Measurements from ENCODE around the gene SYPL2. TPM values are rescaled to one million over a fixed set of nuclear protein-coding genes. Genes with fewer than 3 reads are reported as not detected.

The SYPL2 gene
- total and polyA plus RNA-seq, 2 donors (not counting 3 experiments of a cell fraction or from before 2014, with no cell fraction given) = not detected

- Histone ChIP-seq H3K9ac (replicated peaks; ENCODE audit: extremely low read depth, insufficient read depth, low read length) (no peak overlapping the region), H3K4me2 (ENCODE audit: insufficient read depth, low read length) (no peak overlapping the region), H3K9me3 (replicated peaks; ENCODE audit: control insufficient read depth, insufficient read depth, low read length) (no peaks in the 10 kb centered on the region), H4K20me1 (replicated peaks; ENCODE audit: control insufficient read depth, extremely low read depth, insufficient read depth, low read length) (no peaks in the 10 kb centered on the region), H3K4me3 (replicated peaks in 1 of 3; ENCODE audit: insufficient read depth in 1 of 3, low read depth in 1 of 3, low read length in 3 of 3) (no peak overlapping the region), H3K4me1 (ENCODE audit: control insufficient read depth, extremely low read depth, insufficient read depth, low read length) (peaks cover 7% of the 10 kb centered on the region), H3K79me2 (ENCODE audit: control insufficient read depth, insufficient read depth, low read length) (peaks cover 2% of the 10 kb centered on the region), H3K27me3 (ENCODE audit: control insufficient read depth in 2 of 2, insufficient read depth in 2 of 2, low read length in 2 of 2) (peaks cover 0 to 2% of the 10 kb centered on the region in 2 experiments), H3K36me3 (ENCODE audit: control insufficient read depth in 2 of 2, extremely low read depth in 1 of 2, insufficient read depth in 2 of 2, low read length in 2 of 2) (peaks cover 0 to 2% of the 10 kb centered on the region in 2 experiments), H2AFZ (ENCODE audit: low read depth, low read length) (no peak overlapping the region), H3K9me1 (replicated peaks; ENCODE audit: control insufficient read depth, extremely low read depth, insufficient read depth, low read length) (no peaks in the 10 kb centered on the region), H3K27ac (ENCODE audit: insufficient read depth, low read depth, low read length) (no peak overlapping the region)
- no peak for FAIRE-seq
- dilution Hi-C loops (cut with MboI; ENCODE audit: extremely low pct_ligation_motif_present, low sequenced_read_pairs) = no loop called here
- POLR2A ChIA-PET = no interaction called here
- intact Hi-C loops (cut with micrococcal nuclease) = no loop called here
- CTCF ChIA-PET = interaction anchor here (1.4 to 23.0 kb wide), 4 partner anchors 11 to 29 kb away, joined by 3 to 955 read pairs (median 6); partner anchors contain the start of gene GPR61
- DNase-seq (ENCODE audit: low read depth, low spot score) = no peak
- BruUV-seq (replicated peaks) = no TSS peak
- no peak for TF ChIP-seq EZH2 (IDR thresholded peaks at IDR 0.05; ENCODE audit: borderline replicate concordance, low read depth, low read length, severe bottlenecking)
Observed at GRCh38 chr1:109502364-109502851, 36.1 kb downstream of the SYPL2 start.

DNA sequence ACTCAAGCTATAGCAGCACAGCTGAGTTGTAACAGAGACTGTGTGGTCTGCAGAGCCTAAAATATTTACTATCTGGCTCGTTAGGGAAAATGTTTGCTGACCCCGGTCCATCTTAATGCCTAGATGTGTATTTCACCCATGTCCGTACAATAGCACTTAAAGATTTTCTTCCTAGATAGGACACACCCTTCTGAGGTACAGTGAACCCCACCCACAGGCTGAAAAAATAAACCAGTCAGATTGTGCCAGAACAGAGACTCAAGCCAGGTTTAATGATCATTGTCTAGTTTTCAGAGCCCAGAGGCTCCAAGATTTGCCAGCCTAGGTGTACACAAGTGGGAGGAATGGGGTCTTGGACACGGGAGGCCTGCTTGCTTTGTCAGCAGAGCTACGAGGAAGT is 37.6 kb downstream of the SYPL2 start:
- Histone ChIP-seq H2AFZ (ENCODE audit: low read depth, low read length) (no peak overlapping the region), H3K36me3 (ENCODE audit: control insufficient read depth in 2 of 2, extremely low read depth in 1 of 2, insufficient read depth in 2 of 2, low read length in 2 of 2) (peaks cover 0 to 2% of the 10 kb centered on the region in 2 experiments), H3K4me3 (replicated peaks in 1 of 3; ENCODE audit: insufficient read depth in 1 of 3, low read depth in 1 of 3, low read length in 3 of 3) (no peak overlapping the region), H3K4me2 (ENCODE audit: insufficient read depth, low read length) (no peak overlapping the region), H3K27ac (ENCODE audit: insufficient read depth, low read depth, low read length) (no peak overlapping the region), H4K20me1 (replicated peaks; ENCODE audit: control insufficient read depth, extremely low read depth, insufficient read depth, low read length) (no peaks in the 10 kb centered on the region), H3K9me1 (replicated peaks; ENCODE audit: control insufficient read depth, extremely low read depth, insufficient read depth, low read length) (no peaks in the 10 kb centered on the region), H3K27me3 (ENCODE audit: control insufficient read depth in 2 of 2, insufficient read depth in 2 of 2, low read length in 2 of 2) (peaks cover 0 to 2% of the 10 kb centered on the region in 2 experiments), H3K9me3 (replicated peaks; ENCODE audit: control insufficient read depth, insufficient read depth, low read length) (no peaks in the 10 kb centered on the region), H3K79me2 (ENCODE audit: control insufficient read depth, insufficient read depth, low read length) (peaks cover 2% of the 10 kb centered on the region), H3K9ac (replicated peaks; ENCODE audit: extremely low read depth, insufficient read depth, low read length) (no peak overlapping the region), H3K4me1 (ENCODE audit: control insufficient read depth, extremely low read depth, insufficient read depth, low read length) (peaks cover 4% of the 10 kb centered on the region)
- ChIA-PET POLR2A (no interaction called here), CTCF (interaction anchor here (1.4 to 23.0 kb wide), 3 partner anchors 12 to 27 kb away, joined by 5 to 955 read pairs (median 6); partner anchors contain the start of gene GPR61)
- BruUV-seq (replicated peaks) = no TSS peak
- dilution Hi-C loops (cut with MboI; ENCODE audit: extremely low pct_ligation_motif_present, low sequenced_read_pairs) (no loop called here), intact Hi-C loops (cut with micrococcal nuclease) (no loop called here)
- no peak for DNase-seq (ENCODE audit: low read depth, low spot score)
- no peak for TF ChIP-seq POLR2AphosphoS5 (IDR thresholded peaks at IDR 0.05; ENCODE audit: insufficient read depth, low read depth, low read length)
- TF ChIP-seq MAX (IDR thresholded peaks at IDR 0.05; ENCODE audit: insufficient read depth, insufficient read length) = no peak
- TF ChIP-seq POLR2A (IDR thresholded peaks at IDR 0.05; ENCODE audit: low read depth, low read length) = no peak
- no peak for TF ChIP-seq EZH2 (IDR thresholded peaks at IDR 0.05; ENCODE audit: borderline replicate concordance, low read depth, low read length, severe bottlenecking)
- TF ChIP-seq, protein P1, sequence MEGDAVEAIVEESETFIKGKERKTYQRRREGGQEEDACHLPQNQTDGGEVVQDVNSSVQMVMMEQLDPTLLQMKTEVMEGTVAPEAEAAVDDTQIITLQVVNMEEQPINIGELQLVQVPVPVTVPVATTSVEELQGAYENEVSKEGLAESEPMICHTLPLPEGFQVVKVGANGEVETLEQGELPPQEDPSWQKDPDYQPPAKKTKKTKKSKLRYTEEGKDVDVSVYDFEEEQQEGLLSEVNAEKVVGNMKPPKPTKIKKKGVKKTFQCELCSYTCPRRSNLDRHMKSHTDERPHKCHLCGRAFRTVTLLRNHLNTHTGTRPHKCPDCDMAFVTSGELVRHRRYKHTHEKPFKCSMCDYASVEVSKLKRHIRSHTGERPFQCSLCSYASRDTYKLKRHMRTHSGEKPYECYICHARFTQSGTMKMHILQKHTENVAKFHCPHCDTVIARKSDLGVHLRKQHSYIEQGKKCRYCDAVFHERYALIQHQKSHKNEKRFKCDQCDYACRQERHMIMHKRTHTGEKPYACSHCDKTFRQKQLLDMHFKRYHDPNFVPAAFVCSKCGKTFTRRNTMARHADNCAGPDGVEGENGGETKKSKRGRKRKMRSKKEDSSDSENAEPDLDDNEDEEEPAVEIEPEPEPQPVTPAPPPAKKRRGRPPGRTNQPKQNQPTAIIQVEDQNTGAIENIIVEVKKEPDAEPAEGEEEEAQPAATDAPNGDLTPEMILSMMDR (IDR thresholded peaks at IDR 0.05; ENCODE audit: extremely low read depth in 1 of 2, insufficient read depth in 1 of 2, low read depth in 1 of 2, low read length in 2 of 2) = no peak
- no peak for TF ChIP-seq MYC (IDR thresholded peaks at IDR 0.05; ENCODE audit: low read depth, low read length)
- TF ChIP-seq GATA2 (IDR thresholded peaks at IDR 0.05; ENCODE audit: insufficient read depth, insufficient read length, low read depth, low read length) = no peak
- TF ChIP-seq FOS (IDR thresholded peaks at IDR 0.05; ENCODE audit: borderline replicate concordance, insufficient read depth, low read length) = no peak
- no peak for TF ChIP-seq JUN (IDR thresholded peaks at IDR 0.05; ENCODE audit: borderline replicate concordance, insufficient read depth, insufficient read length, low read depth)
- FAIRE-seq = no peak
